Mucosa of descending colon (tissue), 3 donors: ENCODE results near the gene MYO1H. TPM values are rescaled to one million over a fixed set of nuclear protein-coding genes. Genes with fewer than 3 reads are reported as not detected.
"Not testable (repeated sequence)": the region's sequence is repeated elsewhere in the genome, so short reads cannot be mapped to it uniquely, and the experiment has no call there.

Experiments used
- ATAC-seq: fragments of 200-7000 bp; cut with Tn5 transposase; one replicate; pipeline ENCODE4 v1.9.1; 2020; ENCODE audit warnings: mild to moderate bottlenecking, moderate library complexity
- DNase-seq, 3 donors: peaks; one replicate each; pipeline ENCODE4 v3.0.0-alpha.2; 2020
- H3K36me3 ChIP-seq: fragments of 200-600 bp; one replicate; pipeline ENCODE4 v1.8.0; 2021; ENCODE audit warnings: low read depth, mild to moderate bottlenecking
- H3K4me1 ChIP-seq: fragments of 200-600 bp; one replicate; pipeline ENCODE4 v1.8.0; 2021; ENCODE audit warnings: low read depth, mild to moderate bottlenecking
- H3K4me3 ChIP-seq: fragments of 200-600 bp; one replicate; pipeline ENCODE4 v1.8.0; 2021; ENCODE audit warnings: mild to moderate bottlenecking
- H3K9me3 ChIP-seq: fragments of 200-600 bp; one replicate; pipeline ENCODE4 v1.8.0; 2021; ENCODE audit warnings: mild to moderate bottlenecking
- CTCF ChIP-seq: fragments of 200-600 bp; IDR thresholded peaks from one replicate; pipeline ENCODE4 v1.8.0; 2022; ENCODE audit warnings: antibody characterized with exemption, mild to moderate bottlenecking
- intact Hi-C, 2 donors: fragments of 100-400 bp; cut with DNase I in 1 of 2; cut with micrococcal nuclease in 1 of 2; formaldehyde crosslinking; loops; one replicate each; pipeline versions ENCODE4 v1.11.0 to v1.11.1; 2022; cut with DNase I, micrococcal nuclease
- total RNA-seq, 3 donors: library from RNA; stranded (reverse); fragmentation: NEBNext Ultra II Directional in 2 of 3; extraction: Animal tissue kit (Norgen Biotek cat#: 25700) in 2 of 3; gene quantifications; one replicate each; pipeline versions ENCODE4 v1.2.1 to v1.2.4, GENCODE V29; 2021 to 2023
- donor health status: DM: no; HTN: no; CAD: no; lungs with moderate emphysema.
- donor health status: DM: no; HTN: no; CAD: no.
- donor health status: DM: no; HTN: yes; CAD: no.

The MYO1H gene
- total RNA-seq, 3 donors from 2014 or later = 0.41 TPM; not detected in 2

- DNase-seq (no peak), ATAC-seq (no peak)
- H3K9me3 ChIP-seq = no peaks in the 10 kb centered on the region
- H3K4me3 ChIP-seq = no peak overlapping the region
- no peaks in the 10 kb centered on the region for H3K4me1 ChIP-seq
- intact Hi-C loops = no loop called here
- TF ChIP-seq CTCF = no peak
- no peaks in the 10 kb centered on the region for H3K36me3 ChIP-seq
Observed at GRCh38 chr12:109439181-109439580, 91.5 kb downstream of the MYO1H start.

- H3K9me3 ChIP-seq, H3K4me3 ChIP-seq, H3K4me1 ChIP-seq, ATAC-seq, DNase-seq, intact Hi-C loops, H3K36me3 ChIP-seq: not testable (repeated sequence)
Observed at GRCh38 chr12:109439951-109440350, 92.3 kb downstream of the MYO1H start.

- no peak for ATAC-seq
- TF ChIP-seq CTCF = no peak
- Histone ChIP-seq H3K9me3 (no peaks in the 10 kb centered on the region), H3K36me3 (no peaks in the 10 kb centered on the region), H3K4me3 (no peak overlapping the region), H3K4me1 (peaks cover 13% of the 10 kb centered on the region)
- intact Hi-C loops = no loop called here
- no peak for DNase-seq
Observed at GRCh38 chr12:109440851-109441490, 93.3 kb downstream of the MYO1H start.

- Histone ChIP-seq H3K36me3 (no peaks in the 10 kb centered on the region), H3K4me3 (no peak overlapping the region), H3K4me1 (peaks cover 40% of the 10 kb centered on the region), H3K9me3 (no peaks in the 10 kb centered on the region)
- intact Hi-C loops = no loop called here
- no peak for TF ChIP-seq CTCF
- ATAC-seq (no peak), DNase-seq (no peak)
Observed at GRCh38 chr12:109443794-109444193, 96.1 kb downstream of the MYO1H start.

GRCh38 chr12:109444259-109444658 is 96.6 kb downstream of the MYO1H start:
- DNase-seq (no peak), ATAC-seq (peak; percentile 10)
- Histone ChIP-seq H3K4me1 (peaks cover 45% of the 10 kb centered on the region), H3K36me3 (no peaks in the 10 kb centered on the region), H3K9me3 (no peaks in the 10 kb centered on the region), H3K4me3 (no peak overlapping the region)
- TF ChIP-seq CTCF = no peak
- intact Hi-C loops = no loop called here

- DNase-seq (no peak), ATAC-seq (peak; percentile 51)
- H3K4me3 ChIP-seq = no peak overlapping the region
- H3K9me3 ChIP-seq = no peaks in the 10 kb centered on the region
- TF ChIP-seq CTCF = no peak
- H3K4me1 ChIP-seq = peaks cover 54% of the 10 kb centered on the region
- intact Hi-C loops = no loop called here
- no peaks in the 10 kb centered on the region for H3K36me3 ChIP-seq
Observed at GRCh38 chr12:109445191-109445609, 97.5 kb downstream of the MYO1H start.
